GM18909 (cell line): ENCODE measurements around the gene COA7.

Experiments used
- ATAC-seq: cut with Tn5 transposase; IDR thresholded peaks from one replicate; pipeline ENCODE4 v1.9.1; 2021; ENCODE audit warnings: mild to moderate bottlenecking; ENCODE audit not compliant: unreplicated experiment, poor library complexity

Gene COA7

GRCh38 chr1:52645261-52645660 lies 52.9 kb downstream of the COA7 start:
- ATAC-seq, result no peak

- no peak for ATAC-seq
Observed at GRCh38 chr1:52641307-52641706, 56.8 kb downstream of the COA7 start.

GRCh38 chr1:52640697-52641096 lies 57.5 kb downstream of the COA7 start:
- ATAC-seq, result no peak

GRCh38 chr1:52637946-52638345 lies 60.2 kb downstream of the COA7 start:
- ATAC-seq, result no peak

GRCh38 chr1:52636721-52637695 lies 61.1 kb downstream of the COA7 start:
- peak; percentile 86 for ATAC-seq

- no peak for ATAC-seq
Observed at GRCh38 chr1:52635321-52636089, 62.6 kb downstream of the COA7 start.
